Breast epithelium (tissue), 4 donors: ENCODE results near the gene NEMP1. TPM values are rescaled to one million over a fixed set of nuclear protein-coding genes. Genes with fewer than 3 reads are reported as not detected.
A peak's percentile ranks its signal among the peaks of the same experiment; 100 is the strongest.

ENCODE experiments used
- DNase-seq, 2 donors: peaks; one replicate each; pipeline ENCODE4 v3.0.0-alpha.2; 2019; ENCODE audit warnings: low spot score in 2 of 2
- H3K27ac ChIP-seq, 2 donors: fragments of 200-600 bp; sonication (generic) in 1 of 2; one replicate each; pipeline ENCODE4 v1.5.1; 2016 to 2019; ENCODE audit warnings: mild to moderate bottlenecking in 1 of 2
- H3K27me3 ChIP-seq, 2 donors: fragments of 200-600 bp; sonication (generic) in 1 of 2; one replicate each; pipeline versions ENCODE4 v1.5.1 to v1.6.0; 2017 to 2019; ENCODE audit warnings: control low read depth in 1 of 2, mild to moderate bottlenecking in 1 of 2
- H3K36me3 ChIP-seq: fragments of 200-600 bp; one replicate; pipeline ENCODE4 v1.5.1; 2019
- H3K4me1 ChIP-seq, 2 donors: fragments of 200-600 bp; sonication (generic); one replicate each; pipeline ENCODE4 v1.5.1; 2016 to 2019; ENCODE audit warnings: control low read depth in 1 of 2
- H3K4me3 ChIP-seq, 3 donors: fragments of 200-600 bp; sonication (generic); 1 replicate in 2 of 3; 2 replicates in 1 of 3; pipeline ENCODE4 v1.5.1; 2016 to 2019; ENCODE audit warnings: mild to moderate bottlenecking in 3 of 3, moderate library complexity in 2 of 3
- H3K9me3 ChIP-seq, 2 donors: fragments of 200-600 bp; sonication (generic) in 1 of 2; one replicate each; pipeline ENCODE4 v1.5.1; 2016 to 2019; ENCODE audit warnings: control low read depth in 1 of 2
- POLR2A ChIP-seq: fragments of 450-650 bp; IDR thresholded peaks from one replicate; pipeline ENCODE4 v1.6.1; 2016; ENCODE audit warnings: antibody characterized with exemption, mild to moderate bottlenecking, moderate library complexity
- POLR2AphosphoS5 ChIP-seq, 3 donors: sonication (generic); formaldehyde crosslinking; IDR thresholded peaks; one replicate each; pipeline ENCODE4 v1.6.1; 2017; ENCODE audit warnings: antibody characterized with exemption in 3 of 3
- intact Hi-C: fragments of 100-400 bp; cut with DNase I; formaldehyde crosslinking; loops from one replicate; pipeline ENCODE4 v1.15.1; 2023; ENCODE audit warnings: low total_unique reads
- total RNA-seq, 3 donors: library from RNA; depleted of rRNA; stranded (reverse); fragments of >200 nt; gene quantifications; one replicate each; pipeline ENCODE4 v1.1.0, GENCODE V29; 2016
- TF ChIP-seq, protein P1 (sequence below), 3 donors: fragments of 450-650 bp; IDR thresholded peaks; one replicate each; pipeline ENCODE4 v1.5.1; 2016 to 2017; ENCODE audit warnings: antibody characterized with exemption in 3 of 3, mild to moderate bottlenecking in 3 of 3, moderate library complexity in 3 of 3

Gene NEMP1
- total RNA-seq, 3 donors from 2014 or later = 6.9 to 13.3 (median 10.9) TPM

DNA sequence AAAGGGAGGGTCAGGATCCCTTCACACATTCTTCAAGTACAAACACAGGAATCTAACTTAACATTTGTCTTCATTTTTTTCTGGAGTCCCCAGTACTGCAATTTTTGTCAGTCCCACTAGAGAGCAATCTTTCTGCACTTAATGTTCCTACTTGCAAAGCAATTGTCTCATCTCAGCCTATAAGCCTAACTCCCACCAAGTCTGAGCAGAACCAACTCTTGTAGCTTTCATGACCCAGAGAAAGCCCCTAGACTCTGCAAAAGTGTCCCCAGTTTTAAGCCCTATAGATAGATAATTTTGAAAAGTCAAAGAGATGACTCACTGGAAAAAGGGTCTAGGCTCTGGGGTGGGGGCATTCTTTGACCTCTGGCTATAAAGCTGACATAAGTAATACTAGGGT is 70.4 kb downstream of the NEMP1 start:
- intact Hi-C loops = no loop called here
- Histone ChIP-seq H3K27ac (no peak overlapping the region), H3K9me3 (no peaks in the 10 kb centered on the region), H3K4me3 (no peak overlapping the region), H3K36me3 (peaks cover 6% of the 10 kb centered on the region), H3K27me3 (no peaks in the 10 kb centered on the region), H3K4me1 (peaks cover 0 to 9% of the 10 kb centered on the region in 2 donors)
- DNase-seq = no peak
- TF ChIP-seq POLR2AphosphoS5 (IDR thresholded peaks at IDR 0.05) (no peak), POLR2A (no peak)
- TF ChIP-seq, protein P1, sequence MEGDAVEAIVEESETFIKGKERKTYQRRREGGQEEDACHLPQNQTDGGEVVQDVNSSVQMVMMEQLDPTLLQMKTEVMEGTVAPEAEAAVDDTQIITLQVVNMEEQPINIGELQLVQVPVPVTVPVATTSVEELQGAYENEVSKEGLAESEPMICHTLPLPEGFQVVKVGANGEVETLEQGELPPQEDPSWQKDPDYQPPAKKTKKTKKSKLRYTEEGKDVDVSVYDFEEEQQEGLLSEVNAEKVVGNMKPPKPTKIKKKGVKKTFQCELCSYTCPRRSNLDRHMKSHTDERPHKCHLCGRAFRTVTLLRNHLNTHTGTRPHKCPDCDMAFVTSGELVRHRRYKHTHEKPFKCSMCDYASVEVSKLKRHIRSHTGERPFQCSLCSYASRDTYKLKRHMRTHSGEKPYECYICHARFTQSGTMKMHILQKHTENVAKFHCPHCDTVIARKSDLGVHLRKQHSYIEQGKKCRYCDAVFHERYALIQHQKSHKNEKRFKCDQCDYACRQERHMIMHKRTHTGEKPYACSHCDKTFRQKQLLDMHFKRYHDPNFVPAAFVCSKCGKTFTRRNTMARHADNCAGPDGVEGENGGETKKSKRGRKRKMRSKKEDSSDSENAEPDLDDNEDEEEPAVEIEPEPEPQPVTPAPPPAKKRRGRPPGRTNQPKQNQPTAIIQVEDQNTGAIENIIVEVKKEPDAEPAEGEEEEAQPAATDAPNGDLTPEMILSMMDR (IDR thresholded peaks at IDR 0.05) = peak in 2 of 3 donors; percentile 24 to 27

DNA sequence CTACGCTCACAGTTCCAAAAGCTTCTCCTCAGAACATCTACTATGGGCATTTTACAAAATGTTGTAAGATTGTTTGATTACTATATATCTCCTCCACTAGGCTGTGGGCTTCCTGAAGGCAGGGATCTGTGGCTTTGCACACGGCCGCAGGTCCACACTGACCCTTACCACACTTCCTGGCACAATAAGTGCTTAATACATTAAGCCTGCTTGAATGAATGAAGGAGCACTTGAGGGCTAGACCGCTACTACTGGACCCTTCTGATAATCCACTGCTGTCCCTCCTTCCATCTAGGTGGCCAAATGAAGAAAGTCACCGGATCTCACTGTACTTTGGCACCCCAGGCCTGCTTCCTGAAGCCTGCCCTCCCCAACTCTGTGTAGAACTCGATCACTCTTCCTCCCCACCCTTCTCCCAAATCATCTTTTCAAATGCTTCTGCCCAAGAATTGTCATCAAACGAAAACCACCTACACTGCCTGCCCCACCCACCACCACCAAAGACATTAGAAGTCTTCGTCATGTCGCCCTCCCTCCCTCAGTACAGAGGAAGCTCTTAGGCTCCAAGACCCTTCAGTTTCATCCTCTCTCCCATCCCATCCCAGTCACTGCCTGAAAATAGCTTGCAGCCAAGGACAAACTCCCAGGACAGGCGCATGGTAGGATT is 71.6 kb downstream of the NEMP1 start:
- Histone ChIP-seq H3K36me3 (peaks cover 9% of the 10 kb centered on the region), H3K27me3 (no peaks in the 10 kb centered on the region), H3K4me3 (peak overlapping the region; percentile 91 to 98 (median 92)), H3K27ac (peak overlapping the region in 1 of 2 donors; percentile 82), H3K4me1 (peaks cover 0 to 9% of the 10 kb centered on the region in 2 donors), H3K9me3 (no peaks in the 10 kb centered on the region)
- intact Hi-C loops = no loop called here
- no peak for DNase-seq
- TF ChIP-seq POLR2AphosphoS5 (IDR thresholded peaks at IDR 0.05) (no peak), POLR2A (no peak)
- TF ChIP-seq, protein P1 (IDR thresholded peaks at IDR 0.05) = no peak

DNA sequence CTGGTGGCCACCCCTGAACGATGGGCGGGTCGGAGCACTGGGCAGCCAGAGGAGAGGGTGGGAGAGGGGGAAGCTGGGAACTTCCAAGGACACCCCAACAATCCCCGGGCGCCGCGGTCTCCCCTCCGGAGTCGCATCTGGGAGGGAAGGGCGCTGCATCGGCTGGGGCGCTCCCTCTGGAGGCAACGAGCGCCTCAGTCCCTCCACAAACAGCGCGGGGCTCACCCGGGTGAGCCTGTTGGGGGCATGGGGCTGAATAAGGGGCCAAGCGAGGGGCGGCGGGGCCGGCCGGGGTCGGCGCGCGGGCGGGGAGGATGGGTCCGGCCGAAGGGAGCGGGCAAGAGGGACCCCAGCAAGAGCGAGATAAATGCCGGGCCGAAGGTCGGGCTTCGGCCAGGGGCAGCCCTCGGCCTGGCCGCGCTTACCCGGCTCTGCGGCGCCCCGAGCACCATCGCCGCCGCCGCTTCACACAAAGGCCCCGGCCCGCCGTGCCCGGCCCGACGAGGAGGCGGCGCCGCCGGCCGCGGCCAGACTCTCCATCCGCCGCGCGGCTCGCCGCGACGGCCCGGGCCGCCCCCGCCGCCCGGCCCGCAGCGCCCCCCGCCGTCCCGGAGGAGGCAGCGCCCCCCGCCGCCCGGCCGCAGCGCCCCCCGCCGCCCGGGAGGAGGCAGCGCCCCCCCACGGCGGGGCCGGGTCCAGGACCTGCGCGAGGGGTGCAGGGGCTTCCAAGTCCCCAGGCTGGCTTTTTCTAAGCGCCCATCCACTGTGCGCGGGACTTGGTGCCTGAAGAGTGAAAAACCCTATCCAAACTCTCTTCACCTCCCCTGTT is 72.4 kb downstream of the NEMP1 start, which contains the start of gene ZBTB39:
ZBTB39 (minus strand) TSS at position 567 of the 829 bp plus-strand sequence. CDS start 1,629 bp downstream, outside the sequence.
- intact Hi-C loops = no loop called here
- peak in 1 of 2 donors; percentile 26 for DNase-seq
- Histone ChIP-seq H3K4me3 (peak within 1 kb of the TSS; percentile 91 to 98 (median 92)), H3K27ac (peak within 1 kb of the TSS; percentile 80 to 82), H3K4me1 (peaks cover 0 to 9% of the 10 kb centered on the region in 2 donors), H3K27me3 (no peaks in the 10 kb centered on the region), H3K9me3 (no peaks in the 10 kb centered on the region), H3K36me3 (peaks cover 9% of the 10 kb centered on the region)
- TF ChIP-seq POLR2A (no peak), POLR2AphosphoS5 (IDR thresholded peaks at IDR 0.05) (no peak)
- TF ChIP-seq, protein P1 (IDR thresholded peaks at IDR 0.05) = peak in 1 of 3 donors; percentile 4

Other genes starting within 250 kb of the NEMP1 start
- gene SDR9C7, start 144.4 kb downstream of the NEMP1 start, total RNA-seq = not detected
- gene RDH16, start 121.2 kb downstream of the NEMP1 start, total RNA-seq = 1 to 10 TPM in 1 of 3 donors, under 1 TPM in 2; 0.48 to 1.3 (median 0.59) TPM
- 1 to 10 TPM; 4.3 to 6.6 (median 6.1) TPM for gene ZBTB39, start 72.2 kb downstream of the NEMP1 start, total RNA-seq
- gene TAC3, start 62.3 kb downstream of the NEMP1 start, total RNA-seq = not detected
- gene MYO1A, start 28.7 kb downstream of the NEMP1 start, total RNA-seq = 1 to 10 TPM in 1 of 3 donors, under 1 TPM in 2; 0.15 to 2.2 (median 0.98) TPM
- gene NAB2, start 10.3 kb upstream of the NEMP1 start, total RNA-seq = 10 to 100 TPM in 2 of 3 donors, 1 to 10 TPM in 1; 9.0 to 33.2 (median 24.6) TPM
- 100 to 1,000 TPM; 139 to 147 (median 146) TPM for gene STAT6, start 32.6 kb upstream of the NEMP1 start, total RNA-seq
- 100 to 1,000 TPM; 102 to 894 (median 240) TPM for gene LRP1, start 49.7 kb upstream of the NEMP1 start, total RNA-seq
- gene LRP1-AS, start 68.8 kb upstream of the NEMP1 start, total RNA-seq = not detected
- gene NXPH4, start 138.0 kb upstream of the NEMP1 start, total RNA-seq = under 1 TPM in 1 of 3 donors, not detected in 2; 0.33 TPM
- 10 to 100 TPM; 37.9 to 63.3 (median 46.7) TPM for gene SHMT2, start 150.9 kb upstream of the NEMP1 start, total RNA-seq
- 1 to 10 TPM in 2 of 3 donors, under 1 TPM in 1; 0.98 to 3.2 (median 1.6) TPM for gene STAC3, start 172.4 kb upstream of the NEMP1 start, total RNA-seq